ENCODE measurements around the gene SPOCK1.

SPOCK1 gene

GRCh38 chr5:137290373-137290772, 208.8 kb downstream of the SPOCK1 start:
- no peak for FAIRE-seq

GRCh38 chr5:137289856-137290255, 209.3 kb downstream of the SPOCK1 start:
- FAIRE-seq, result no peak

GRCh38 chr5:137287569-137287968, 211.6 kb downstream of the SPOCK1 start:
- FAIRE-seq, result no peak

- no peak for FAIRE-seq
These were observed 213.0 kb downstream of the SPOCK1 start for GRCh38 chr5:137286025-137286610.

GRCh38 chr5:137283801-137284200, 215.3 kb downstream of the SPOCK1 start:
- no peak for FAIRE-seq

GRCh38 chr5:137282216-137282615, 216.9 kb downstream of the SPOCK1 start:
- no peak for FAIRE-seq

GRCh38 chr5:137281201-137281600, 217.9 kb downstream of the SPOCK1 start:
- no peak for FAIRE-seq

- FAIRE-seq, result no peak
These were observed 218.5 kb downstream of the SPOCK1 start for GRCh38 chr5:137280656-137281055.

- FAIRE-seq, result no peak
These were observed 219.4 kb downstream of the SPOCK1 start for GRCh38 chr5:137279521-137280231.

GRCh38 chr5:137278476-137278875, 220.7 kb downstream of the SPOCK1 start:
- FAIRE-seq, result no peak

- no peak for FAIRE-seq
These were observed 224.0 kb downstream of the SPOCK1 start for GRCh38 chr5:137275083-137275482.

- no peak for FAIRE-seq
These were observed 225.6 kb downstream of the SPOCK1 start for GRCh38 chr5:137273511-137273910.

GRCh38 chr5:137272831-137273230, 226.3 kb downstream of the SPOCK1 start:
- FAIRE-seq, result no peak

GRCh38 chr5:137269946-137270345, 229.2 kb downstream of the SPOCK1 start:
- FAIRE-seq, result no peak

GRCh38 chr5:137269274-137269673, 229.9 kb downstream of the SPOCK1 start:
- FAIRE-seq, result no peak

GRCh38 chr5:137268646-137269045, 230.5 kb downstream of the SPOCK1 start:
- FAIRE-seq, result no peak

- no peak for FAIRE-seq
These were observed 232.9 kb downstream of the SPOCK1 start for GRCh38 chr5:137266186-137266585.

GRCh38 chr5:137265457-137265856, 233.7 kb downstream of the SPOCK1 start:
- no peak for FAIRE-seq

- no peak for FAIRE-seq
These were observed 234.6 kb downstream of the SPOCK1 start for GRCh38 chr5:137264573-137264972.

- FAIRE-seq, result no peak
These were observed 235.1 kb downstream of the SPOCK1 start for GRCh38 chr5:137264041-137264440.

GRCh38 chr5:137263371-137264005, 235.6 kb downstream of the SPOCK1 start:
- no peak for FAIRE-seq

GRCh38 chr5:137262818-137263217, 236.3 kb downstream of the SPOCK1 start:
- no peak for FAIRE-seq

GRCh38 chr5:137260820-137261695, 238.1 kb downstream of the SPOCK1 start:
- FAIRE-seq, result no peak
